Activated B cell treated with CpG ODN at 0.5 μM for 24 hours (primary cell): Measurements from ENCODE around the gene CNTLN. TPM values are rescaled to one million over a fixed set of nuclear protein-coding genes. Genes with fewer than 3 reads are reported as not detected.

ENCODE experiments used
- ATAC-seq: fragments of 200-7000 bp; cut with Tn5 transposase; one replicate; pipeline ENCODE4 v1.10.0; 2021; ENCODE audit warnings: low read depth, mild to moderate bottlenecking, moderate library complexity
- CTCF ChIA-PET: fragments of 350-600 bp; sonication (Branson Sonifier 250); formaldehyde crosslinking; loops from one replicate; lab custom pipeline; 2021; ENCODE audit warnings: antibody characterized with exemption; lab: Charles Lee
- POLR2A ChIA-PET: fragments of 350-600 bp; sonication (Branson Sonifier 250); formaldehyde crosslinking; loops from one replicate; lab custom pipeline; 2021; ENCODE audit warnings: antibody characterized with exemption; lab: Charles Lee
- DNase-seq: peaks from one replicate; pipeline ENCODE4 v3.0.0; 2022
- H3K27ac Mint-ChIP-seq: one replicate; pipeline ENCODE4 v1.8.0; 2020; ENCODE audit warnings: mixed read lengths
- H3K27me3 Mint-ChIP-seq: one replicate; pipeline ENCODE4 v1.8.0; 2021; ENCODE audit warnings: mixed read lengths
- H3K36me3 Mint-ChIP-seq: one replicate; pipeline ENCODE4 v1.8.0; 2021; ENCODE audit warnings: low read depth, mixed read lengths
- H3K4me1 Mint-ChIP-seq: one replicate; pipeline ENCODE4 v1.8.0; 2021; ENCODE audit warnings: mixed read lengths
- H3K4me3 Mint-ChIP-seq: one replicate; pipeline ENCODE4 v1.8.0; 2020; ENCODE audit warnings: mild to moderate bottlenecking, mixed read lengths
- H3K9me3 Mint-ChIP-seq: one replicate; pipeline ENCODE4 v1.8.0; 2020; ENCODE audit warnings: mixed read lengths
- CTCF ChIP-seq: fragments of 200-600 bp; IDR thresholded peaks from one replicate; pipeline ENCODE4 v1.8.0; 2022; ENCODE audit warnings: antibody characterized with exemption, mild to moderate bottlenecking
- intact Hi-C: fragments of 100-400 bp; cut with micrococcal nuclease; formaldehyde crosslinking; loops from one replicate; pipeline ENCODE4 v1.15.1; 2024
- total RNA-seq: library from RNA; stranded (reverse); gene quantifications from 2 replicates; pipeline ENCODE4 v1.2.3, GENCODE V29; 2022

The CNTLN gene
- total RNA-seq, 1 donor from 2014 or later, result 0.38 TPM

DNA sequence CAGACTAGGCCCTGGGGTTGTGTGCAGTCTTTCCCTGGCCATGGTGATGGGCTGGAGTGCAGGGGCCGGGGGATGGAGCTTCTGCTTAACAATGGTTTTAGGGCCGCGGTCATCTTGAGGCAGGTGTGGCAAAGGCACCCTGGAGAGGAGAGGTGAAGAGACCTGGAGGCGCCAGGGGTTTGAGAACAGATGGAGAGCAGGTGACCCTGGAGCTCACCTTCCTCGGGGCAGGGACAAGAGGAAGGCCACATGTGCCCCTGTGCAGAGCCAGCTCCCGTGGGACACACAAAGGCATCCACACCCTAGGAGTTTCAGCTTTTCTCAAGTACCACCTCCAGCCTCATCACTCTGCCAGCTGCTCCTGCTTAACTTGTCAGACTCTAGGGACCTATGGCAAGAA is 397.6 kb downstream of the CNTLN start:
- intact Hi-C loops, result loop anchor here (10.0 kb wide), 2 partner anchors 62 to 1642 kb away; no protein-coding TSS in a partner anchor

DNA sequence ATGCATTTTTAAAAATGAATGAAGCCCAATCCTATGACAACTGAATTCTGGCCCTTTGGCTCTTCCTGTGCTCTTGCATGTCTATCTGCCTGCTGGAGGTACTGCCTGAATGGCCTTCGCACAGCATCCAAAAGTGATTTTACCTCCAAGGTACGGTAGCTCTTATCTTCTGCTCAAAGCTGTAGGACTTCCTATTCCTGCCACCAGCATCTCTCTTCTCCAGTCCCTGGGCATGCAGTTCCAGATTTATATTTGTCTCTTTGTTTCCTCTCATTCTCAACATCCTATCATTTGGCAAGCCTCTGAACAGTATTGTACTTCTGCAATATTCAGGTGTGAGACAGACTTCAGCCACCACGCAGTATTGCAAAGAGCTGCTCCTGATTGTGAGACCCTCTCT is 400.3 kb downstream of the CNTLN start:
- H3K4me1 Mint-ChIP-seq, result no peaks in the 10 kb centered on the region
- H3K27ac Mint-ChIP-seq, result no peak overlapping the region
- ATAC-seq, result no peak
- CTCF ChIA-PET, result no interaction called here
- POLR2A ChIA-PET, result no interaction called here
- no peaks in the 10 kb centered on the region for H3K27me3 Mint-ChIP-seq
- H3K9me3 Mint-ChIP-seq, result peaks cover 3% of the 10 kb centered on the region
- intact Hi-C loops, result loop anchor here (10.0 kb wide), 2 partner anchors 60 to 1640 kb away; no protein-coding TSS in a partner anchor
- H3K36me3 Mint-ChIP-seq, result no peaks in the 10 kb centered on the region
- no peak for TF ChIP-seq CTCF
- no peak for DNase-seq
- H3K4me3 Mint-ChIP-seq, result no peak overlapping the region

More for the DNA sequence above, 397.6 kb downstream of the CNTLN start:
- Mint-ChIP-seq H3K4me1 (no peaks in the 10 kb centered on the region), H3K36me3 (no peaks in the 10 kb centered on the region), H3K27ac (no peak overlapping the region), H3K4me3 (no peak overlapping the region), H3K27me3 (no peaks in the 10 kb centered on the region), H3K9me3 (no peaks in the 10 kb centered on the region)
- ChIA-PET CTCF (interaction anchor here (0.6 kb wide), 1 partner anchor 14 kb away, joined by 3 read pairs; no protein-coding TSS in a partner anchor), POLR2A (no interaction called here)
- no peak for TF ChIP-seq CTCF
- DNase-seq (no peak), ATAC-seq (no peak)

- H3K36me3 Mint-ChIP-seq, result no peaks in the 10 kb centered on the region
- no peak for TF ChIP-seq CTCF
- no peak overlapping the region for H3K27ac Mint-ChIP-seq
- no peaks in the 10 kb centered on the region for H3K27me3 Mint-ChIP-seq
- no peak overlapping the region for H3K4me3 Mint-ChIP-seq
- H3K4me1 Mint-ChIP-seq, result no peaks in the 10 kb centered on the region
- ATAC-seq, result no peak
- ChIA-PET CTCF (no interaction called here), POLR2A (no interaction called here)
- no peak for DNase-seq
- H3K9me3 Mint-ChIP-seq, result peaks cover 3% of the 10 kb centered on the region
- intact Hi-C loops, result loop anchor here (10.0 kb wide), 2 partner anchors 59 to 1639 kb away; no protein-coding TSS in a partner anchor
Measured at GRCh38 chr9:17536027-17536426, 401.2 kb downstream of the CNTLN start.

DNA sequence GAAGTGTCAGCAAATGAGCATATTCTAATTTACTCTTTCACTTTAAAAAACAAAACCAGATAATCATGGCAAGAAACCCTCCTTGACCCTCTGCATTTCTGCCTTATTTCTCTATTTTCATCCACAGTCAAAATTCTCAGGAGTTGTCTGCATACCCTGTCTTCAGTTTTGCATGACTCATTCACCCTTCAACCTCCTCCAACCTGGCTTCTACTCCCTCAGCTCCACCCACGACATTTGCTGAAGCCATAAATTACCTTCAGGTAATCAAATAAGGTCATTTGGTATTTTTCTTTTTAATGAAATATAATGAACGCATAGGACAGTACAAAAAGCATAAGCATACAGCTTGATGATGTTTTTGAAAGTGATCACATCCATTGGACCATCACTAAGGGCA is 416.2 kb downstream of the CNTLN start:
- Mint-ChIP-seq H3K9me3 (peaks cover 12% of the 10 kb centered on the region), H3K4me3 (no peak overlapping the region), H3K27me3 (no peaks in the 10 kb centered on the region), H3K4me1 (no peaks in the 10 kb centered on the region), H3K36me3 (no peaks in the 10 kb centered on the region), H3K27ac (no peak overlapping the region)
- ATAC-seq (no peak), DNase-seq (no peak)
- TF ChIP-seq CTCF, result no peak
- ChIA-PET CTCF (no interaction called here), POLR2A (no interaction called here)
- intact Hi-C loops, result no loop called here
